HG03432 (cell line): ENCODE measurements around the gene LRG1.

Experiments
- ATAC-seq: cut with Tn5 transposase; IDR thresholded peaks from one replicate; pipeline ENCODE4 v1.9.1; 2021; ENCODE audit warnings: mild to moderate bottlenecking, moderate library complexity; ENCODE audit not compliant: unreplicated experiment

The LRG1 gene

GRCh38 chr19:4512070-4512469 is 27.8 kb downstream of the LRG1 start:
- ATAC-seq, result no peak

- no peak for ATAC-seq
Observed at GRCh38 chr19:4511300-4512054, 28.4 kb downstream of the LRG1 start.

GRCh38 chr19:4510435-4511255 is 29.2 kb downstream of the LRG1 start:
- no peak for ATAC-seq

- no peak for ATAC-seq
Observed at GRCh38 chr19:4508698-4509097, 31.1 kb downstream of the LRG1 start.

- ATAC-seq, result no peak
Observed at GRCh38 chr19:4507804-4508203, 32.0 kb downstream of the LRG1 start.

GRCh38 chr19:4507150-4507452 is 32.7 kb downstream of the LRG1 start:
- no peak for ATAC-seq

- ATAC-seq, result no peak
Observed at GRCh38 chr19:4506449-4507149, 33.2 kb downstream of the LRG1 start.

GRCh38 chr19:4505570-4506448 is 34.0 kb downstream of the LRG1 start:
- ATAC-seq, result no peak

GRCh38 chr19:4504891-4505569 is 34.8 kb downstream of the LRG1 start:
- no peak for ATAC-seq

GRCh38 chr19:4504297-4504701 is 35.5 kb downstream of the LRG1 start:
- ATAC-seq, result no peak

- ATAC-seq, result no peak
Observed at GRCh38 chr19:4503825-4504170, 36.0 kb downstream of the LRG1 start.

GRCh38 chr19:4503132-4503824 is 36.6 kb downstream of the LRG1 start:
- ATAC-seq, result no peak

GRCh38 chr19:4502282-4503131 is 37.3 kb downstream of the LRG1 start:
- no peak for ATAC-seq

GRCh38 chr19:4501691-4502090 is 38.1 kb downstream of the LRG1 start:
- no peak for ATAC-seq

GRCh38 chr19:4500841-4501591 is 38.8 kb downstream of the LRG1 start:
- ATAC-seq, result no peak

GRCh38 chr19:4499855-4500254 is 40.0 kb downstream of the LRG1 start:
- ATAC-seq, result no peak

- no peak for ATAC-seq
Observed at GRCh38 chr19:4499318-4499717, 40.5 kb downstream of the LRG1 start.

GRCh38 chr19:4498694-4499093 is 41.1 kb downstream of the LRG1 start:
- no peak for ATAC-seq
